Mesenchymal stem cell (in vitro differentiated cells and primary cell): Measurements from ENCODE around the gene CRABP2.

Experiments
- DNase-seq: peaks from one replicate; pipeline ENCODE4 v3.0.0-alpha.2; 2013
- H2AFZ ChIP-seq: one replicate; pipeline ENCODE4 v1.6.1; 2013; ENCODE audit warnings: low read depth, mild to moderate bottlenecking, control low read depth, inconsistent platforms, low read length, moderate library complexity
- H2AK5ac ChIP-seq: 2 replicates; pipeline ENCODE4 v1.6.1; 2013; ENCODE audit warnings: low read length, moderate library complexity, mild to moderate bottlenecking, inconsistent platforms; ENCODE audit not compliant: severe bottlenecking
- H2BK120ac ChIP-seq: one replicate; pipeline ENCODE4 v1.6.1; 2013; ENCODE audit warnings: low read depth, mild to moderate bottlenecking, inconsistent platforms, low read length, moderate library complexity
- H2BK12ac ChIP-seq, 2 experiments: one replicate each; pipeline ENCODE4 v1.6.1; 2013; ENCODE audit warnings: inconsistent platforms in 2 of 2, low read length in 2 of 2, mild to moderate bottlenecking in 2 of 2, moderate library complexity in 2 of 2, control low read depth in 1 of 2
- H2BK15ac ChIP-seq: one replicate; pipeline ENCODE4 v1.6.1; 2013; ENCODE audit warnings: mild to moderate bottlenecking, low read depth, inconsistent platforms; ENCODE audit not compliant: poor library complexity, severe bottlenecking
- H2BK5ac ChIP-seq: 2 replicates; pipeline ENCODE4 v1.6.1; 2013; ENCODE audit warnings: low read depth, mild to moderate bottlenecking, low read length, control low read depth, inconsistent platforms; ENCODE audit not compliant: poor library complexity, severe bottlenecking
- H3K14ac ChIP-seq, 2 experiments: one replicate each; pipeline ENCODE4 v1.6.1; 2013; ENCODE audit warnings: inconsistent platforms in 2 of 2, low read length in 2 of 2, control low read depth in 1 of 2, mild to moderate bottlenecking in 1 of 2, moderate library complexity in 1 of 2
- H3K18ac ChIP-seq, 2 experiments: one replicate each; pipeline ENCODE4 v1.6.1; 2013; ENCODE audit warnings: inconsistent platforms in 2 of 2, low read length in 2 of 2, control low read depth in 1 of 2, low read depth in 1 of 2, mild to moderate bottlenecking in 1 of 2
- H3K23ac ChIP-seq, 2 experiments: one replicate each; pipeline ENCODE4 v1.6.1; 2013; ENCODE audit warnings: inconsistent platforms in 2 of 2, low read length in 2 of 2, mild to moderate bottlenecking in 2 of 2, moderate library complexity in 2 of 2, control low read depth in 1 of 2
- H3K27ac ChIP-seq: 2 replicates; pipeline ENCODE4 v1.5.1; 2013; ENCODE audit warnings: mild to moderate bottlenecking, moderate library complexity, low read length, control low read depth, inconsistent platforms; ENCODE audit not compliant: poor library complexity, severe bottlenecking
- H3K27me3 ChIP-seq, 2 experiments: 2 replicates each; pipeline versions ENCODE4 v1.6.1 to v1.7.0; 2013; ENCODE audit warnings: low read length in 2 of 2, mild to moderate bottlenecking in 2 of 2, moderate library complexity in 2 of 2, control low read depth in 1 of 2, inconsistent platforms in 1 of 2; ENCODE audit not compliant: control insufficient read depth in 1 of 2, insufficient read depth in 1 of 2
- H3K36me3 ChIP-seq, 2 experiments: 2 replicates each; pipeline versions ENCODE4 v1.6.1 to v1.7.0; 2013; ENCODE audit warnings: low read length in 2 of 2, control low read depth in 1 of 2, inconsistent platforms in 1 of 2, low read depth in 1 of 2, mild to moderate bottlenecking in 1 of 2; ENCODE audit not compliant: insufficient read depth in 2 of 2, control insufficient read depth in 1 of 2
- H3K4ac ChIP-seq, 2 experiments: one replicate each; pipeline ENCODE4 v1.6.1; 2013; ENCODE audit warnings: inconsistent platforms in 2 of 2, low read length in 2 of 2, mild to moderate bottlenecking in 2 of 2, moderate library complexity in 2 of 2, control low read depth in 1 of 2, low read depth in 1 of 2
- H3K4me1 ChIP-seq: 2 replicates; pipeline ENCODE4 v1.6.1; 2013; ENCODE audit warnings: low read depth, low read length, control low read depth; ENCODE audit not compliant: control insufficient read depth, insufficient read depth
- H3K4me2 ChIP-seq: 2 replicates; pipeline ENCODE4 v1.6.1; 2013; ENCODE audit warnings: low read length, mild to moderate bottlenecking, inconsistent platforms; ENCODE audit not compliant: poor library complexity, severe bottlenecking
- H3K4me3 ChIP-seq, 2 experiments: 2 replicates each; pipeline versions ENCODE4 v1.5.1 to v1.7.0; 2013; ENCODE audit warnings: low read length in 2 of 2, mild to moderate bottlenecking in 2 of 2, control low read depth in 1 of 2, low read depth in 1 of 2; ENCODE audit not compliant: insufficient read depth in 1 of 2
- H3K79me1 ChIP-seq: replicated peaks from 2 replicates; pipeline ENCODE4 v1.6.1; 2013; ENCODE audit warnings: mild to moderate bottlenecking, control low read depth, low read length, inconsistent platforms; ENCODE audit not compliant: poor library complexity, severe bottlenecking
- H3K9ac ChIP-seq: 2 replicates; pipeline ENCODE4 v1.7.0; 2013; ENCODE audit warnings: mild to moderate bottlenecking, low read length, moderate library complexity
- H3K9me3 ChIP-seq: 2 replicates; pipeline ENCODE4 v1.7.0; 2013; ENCODE audit warnings: mild to moderate bottlenecking, low read length; ENCODE audit not compliant: control insufficient read depth
- H4K8ac ChIP-seq: one replicate; pipeline ENCODE4 v1.6.1; 2013; ENCODE audit warnings: inconsistent platforms, mild to moderate bottlenecking, low read length, moderate library complexity
- H4K91ac ChIP-seq: one replicate; pipeline ENCODE4 v1.6.1; 2013; ENCODE audit warnings: mild to moderate bottlenecking, low read length, inconsistent platforms
- WGBS: methylation state at CpG from one replicate; pipeline ENCODE4 v1.1.7; 2013; ENCODE audit warnings: mixed read lengths; 5-methylcytosine and 5-hydroxymethylcytosine counted together

CRABP2 gene

GRCh38 chr1:156681196-156681960 is 24.0 kb downstream of the CRABP2 start:
- H3K4ac ChIP-seq = no peak overlapping the region
- no peak overlapping the region for H2BK5ac ChIP-seq
- no peaks in the 10 kb centered on the region for H3K79me1 ChIP-seq
- peaks cover 11% of the 10 kb centered on the region for H3K4me1 ChIP-seq
- no peak overlapping the region for H4K91ac ChIP-seq
- no peak overlapping the region for H4K8ac ChIP-seq
- DNase-seq = no peak
- no peak overlapping the region for H3K4me3 ChIP-seq
- H3K4me2 ChIP-seq = no peak overlapping the region
- peak overlapping the region; percentile 26 for H2BK15ac ChIP-seq
- no peak overlapping the region for H3K14ac ChIP-seq
- 87% methylated on average over 7 of the region's 8 CpGs for WGBS
- no peak overlapping the region for H3K23ac ChIP-seq
- no peak overlapping the region for H2BK120ac ChIP-seq
- no peak overlapping the region for H2AFZ ChIP-seq
- no peak overlapping the region for H3K27ac ChIP-seq
- H2AK5ac ChIP-seq = no peak overlapping the region
- H3K27me3 ChIP-seq = peaks cover 0 to 27% of the 10 kb centered on the region in 2 experiments
- no peak overlapping the region for H2BK12ac ChIP-seq
- H3K9me3 ChIP-seq = no peaks in the 10 kb centered on the region
- no peak overlapping the region for H3K18ac ChIP-seq
- no peaks in the 10 kb centered on the region for H3K36me3 ChIP-seq
- no peak overlapping the region for H3K9ac ChIP-seq

DNA sequence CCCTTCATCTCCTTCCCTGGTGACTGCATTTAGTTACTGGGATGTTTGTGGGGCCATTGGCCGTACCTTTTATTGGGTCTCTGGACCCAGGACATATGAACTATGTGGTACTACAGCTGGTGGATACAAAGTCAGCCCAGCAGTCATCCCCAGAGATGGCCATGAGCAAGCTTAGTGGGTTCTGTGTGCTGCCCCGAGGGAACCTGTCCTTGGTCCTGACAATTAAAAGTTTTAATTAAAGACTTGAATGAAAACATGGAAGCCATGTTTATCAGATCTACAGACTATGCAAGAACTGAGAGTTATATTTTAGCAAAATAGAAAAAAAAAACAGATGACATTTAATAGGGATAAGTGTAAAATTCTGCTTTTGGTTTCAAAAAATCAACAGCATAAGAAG is 25.3 kb downstream of the CRABP2 start:
- no peak overlapping the region for H3K23ac ChIP-seq
- peaks cover 23% of the 10 kb centered on the region for H3K4me1 ChIP-seq
- no peak overlapping the region for H2BK120ac ChIP-seq
- no peak overlapping the region for H3K4ac ChIP-seq
- no peak for DNase-seq
- no peak overlapping the region for H3K4me3 ChIP-seq
- H3K18ac ChIP-seq = no peak overlapping the region
- no peak overlapping the region for H2AK5ac ChIP-seq
- no peak overlapping the region for H2BK15ac ChIP-seq
- no peak overlapping the region for H2BK12ac ChIP-seq
- no peak overlapping the region for H2BK5ac ChIP-seq
- no peak overlapping the region for H4K91ac ChIP-seq
- H4K8ac ChIP-seq = no peak overlapping the region
- peaks cover 0 to 27% of the 10 kb centered on the region in 2 experiments for H3K27me3 ChIP-seq
- no peak overlapping the region for H2AFZ ChIP-seq
- WGBS = 63% methylated on average over 2 of the region's 2 CpGs
- peaks cover 0 to 2% of the 10 kb centered on the region in 2 experiments for H3K36me3 ChIP-seq
- no peak overlapping the region for H3K14ac ChIP-seq
- no peak overlapping the region for H3K4me2 ChIP-seq
- H3K9me3 ChIP-seq = no peaks in the 10 kb centered on the region
- H3K9ac ChIP-seq = no peak overlapping the region
- H3K79me1 ChIP-seq = peaks cover 1% of the 10 kb centered on the region
- H3K27ac ChIP-seq = no peak overlapping the region

DNA sequence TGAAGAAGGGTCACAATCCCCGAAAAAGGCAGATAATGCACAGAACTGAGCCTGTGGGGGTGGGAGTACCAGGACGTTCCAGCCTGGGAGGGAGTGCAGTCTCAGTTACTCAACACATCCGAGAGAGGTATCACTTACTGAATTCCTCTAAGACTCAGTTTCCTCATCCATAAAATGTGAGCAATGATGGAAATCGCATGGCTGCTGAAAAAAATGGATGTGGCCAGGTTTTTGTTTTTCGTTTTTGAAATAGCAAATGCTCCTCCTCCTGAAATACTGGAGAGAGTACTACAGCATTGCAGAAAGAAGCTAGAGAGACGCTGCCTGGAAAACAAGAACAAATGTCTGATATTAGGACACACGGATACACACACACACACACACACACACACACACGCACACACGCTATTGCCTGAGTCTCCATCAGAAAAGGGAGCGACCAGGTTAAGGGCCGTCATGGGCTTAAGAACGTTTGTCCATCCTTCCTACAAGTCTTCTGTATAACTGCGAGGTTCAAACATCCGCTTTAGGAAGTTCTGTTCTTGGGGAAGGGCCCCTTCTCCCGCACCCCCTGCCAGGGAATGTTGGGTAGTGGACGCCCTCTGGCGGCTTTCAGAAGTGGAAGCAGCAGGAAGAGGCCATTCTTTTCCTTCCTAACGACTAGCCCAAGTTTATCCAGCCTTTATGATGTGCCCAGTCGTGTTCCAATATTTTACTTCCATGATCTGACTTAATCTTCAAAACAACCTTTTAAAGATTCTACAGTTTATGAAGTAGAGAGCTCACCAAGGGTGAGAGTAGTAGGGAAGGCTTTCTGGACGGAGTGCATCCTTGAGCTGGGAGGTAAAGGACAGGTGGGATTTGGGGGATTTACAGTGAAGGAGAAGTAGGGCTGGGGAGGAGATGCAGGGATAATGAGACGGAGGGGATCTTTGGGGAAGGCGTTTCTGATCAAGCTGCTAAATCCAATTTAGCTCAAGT is 27.5 kb downstream of the CRABP2 start:
- peaks cover 11% of the 10 kb centered on the region for H3K79me1 ChIP-seq
- peak overlapping the region; percentile 76 for H3K9ac ChIP-seq
- 7% methylated on average over 16 of the region's 22 CpGs for WGBS
- peak overlapping the region; percentile 42 for H3K27ac ChIP-seq
- peaks cover 11 to 20% of the 10 kb centered on the region in 2 experiments for H3K36me3 ChIP-seq
- H2AFZ ChIP-seq = peak overlapping the region; percentile 32
- peak overlapping the region; percentile 86 to 88 for H3K18ac ChIP-seq
- H2BK120ac ChIP-seq = no peak overlapping the region
- H3K14ac ChIP-seq = no peak overlapping the region
- peak overlapping the region; percentile 62 to 74 for H3K4me3 ChIP-seq
- peak overlapping the region in 1 of 2 experiments; percentile 79 for H3K4ac ChIP-seq
- H3K4me1 ChIP-seq = peaks cover 43% of the 10 kb centered on the region
- peak overlapping the region; percentile 69 for H3K4me2 ChIP-seq
- H2AK5ac ChIP-seq = peak overlapping the region; percentile 47
- peak overlapping the region; percentile 22 to 99 for H2BK12ac ChIP-seq
- H2BK5ac ChIP-seq = no peak overlapping the region
- no peak overlapping the region for H2BK15ac ChIP-seq
- H3K23ac ChIP-seq = no peak overlapping the region
- H3K27me3 ChIP-seq = peaks cover 0 to 27% of the 10 kb centered on the region in 2 experiments
- no peaks in the 10 kb centered on the region for H3K9me3 ChIP-seq
- peak overlapping the region; percentile 74 for H4K8ac ChIP-seq
- peak overlapping the region; percentile 81 for H4K91ac ChIP-seq
- peak; percentile 95 for DNase-seq
